A549 (cell line): Measurements from ENCODE around the gene HOXA11. TPM values are rescaled to one million over a fixed set of nuclear protein-coding genes. Genes with fewer than 3 reads are reported as not detected.

ENCODE experiments used
- ATAC-seq, 2 experiments: fragments of 200-7000 bp in 1 of 2; fragments of >200 bp in 1 of 2; cut with Nextera tagmentation in 1 of 2; cut with Tn5 transposase in 1 of 2; 3 replicates each; pipeline versions ENCODE4 v1.8.0 to v1.9.1; 2018 to 2020; ENCODE audit warnings: mild to moderate bottlenecking in 1 of 2, moderate library complexity in 1 of 2
- CTCF ChIA-PET: fragments of 300-600 bp; sonication (Branson Sonifier 250); formaldehyde crosslinking; extraction: SDS; loops from one replicate; lab custom pipeline; 2021; ENCODE audit warnings: antibody characterized with exemption, inconsistent platforms; lab: Yijun Ruan, JAX
- POLR2A ChIA-PET: fragments of 350-600 bp; formaldehyde crosslinking; extraction: SDS; loops from one replicate; lab custom pipeline; 2021; ENCODE audit warnings: antibody characterized with exemption, inconsistent platforms; lab: Yijun Ruan, JAX
- DNase-seq, 2 experiments: peaks; one replicate each; pipeline versions ENCODE4 v3.0.0 to v3.0.0-alpha.2; 2011 to 2016; ENCODE audit warnings: low read depth in 1 of 2, low spot score in 1 of 2
- FAIRE-seq: peaks from 2 replicates; lab custom pipeline; 2011; peaks lifted over from hg19 to GRCh38; lab: Jason Lieb, UNC
- H3K27ac ChIP-seq, 2 experiments: fragments of >200 bp; sonication (Bioruptor Twin); formaldehyde crosslinking; 3 replicates each; pipeline ENCODE4 v1.5.1; 2016 to 2017
- H3K4me1 ChIP-seq: fragments of >200 bp; sonication (Bioruptor Twin); formaldehyde crosslinking; 3 replicates; pipeline ENCODE4 v1.6.1; 2016
- H3K4me2 ChIP-seq: fragments of >200 bp; sonication (Bioruptor Twin); formaldehyde crosslinking; 3 replicates; pipeline ENCODE4 v1.6.1; 2016
- H3K4me3 ChIP-seq: fragments of >200 bp; sonication (Bioruptor Twin); formaldehyde crosslinking; 3 replicates; pipeline ENCODE4 v1.5.1; 2016
- H3K9me3 ChIP-seq: fragments of >200 bp; sonication (Bioruptor Twin); formaldehyde crosslinking; 3 replicates; pipeline ENCODE4 v1.6.1; 2016
- BHLHE40 ChIP-seq: IDR thresholded peaks from 2 replicates; pipeline ENCODE4 v1.6.1; 2012; ENCODE audit warnings: low read depth, low read length, inconsistent platforms
- FOSL2 ChIP-seq, 2 experiments: fragments of 450-650 bp in 1 of 2; fragments of >200 bp in 1 of 2; sonication (Bioruptor Twin) in 1 of 2; formaldehyde crosslinking; IDR thresholded peaks; 2 replicates each; pipeline versions ENCODE4 v1.5.0 to v1.6.1; 2016 to 2020; ENCODE audit warnings: mild to moderate bottlenecking in 1 of 2, moderate library complexity in 1 of 2
- FOXS1 ChIP-seq: fragments of 250-450 bp; sonication (Bioruptor Pico); IDR thresholded peaks from 2 replicates; pipeline ENCODE4 v1.5.0; 2020; ENCODE audit warnings: mild to moderate bottlenecking, moderate library complexity
- HDAC2 ChIP-seq: fragments of 200-600 bp; sonication (generic); IDR thresholded peaks from 2 replicates; pipeline ENCODE4 v1.6.1; 2016
- JUN ChIP-seq, 2 experiments: fragments of >200 bp; sonication (Bioruptor Twin); formaldehyde crosslinking; IDR thresholded peaks; 2 replicates in 1 of 2; 3 replicates in 1 of 2; pipeline ENCODE4 v1.6.1; 2016 to 2017
- KDM1A ChIP-seq: fragments of 200-600 bp; sonication (generic); IDR thresholded peaks from 2 replicates; pipeline ENCODE4 v1.6.1; 2016; ENCODE audit warnings: low read depth, mild to moderate bottlenecking
- NPAS2 ChIP-seq: fragments of 250-450 bp; sonication (Bioruptor Pico); IDR thresholded peaks from 2 replicates; pipeline ENCODE4 v1.8.0; 2022; ENCODE audit warnings: mild to moderate bottlenecking, moderate library complexity, borderline replicate concordance
- NR3C1 ChIP-seq: fragments of >200 bp; sonication (Bioruptor Twin); formaldehyde crosslinking; IDR thresholded peaks from 3 replicates; pipeline ENCODE4 v1.6.1; 2017
- PBX3 ChIP-seq: IDR thresholded peaks from 2 replicates; pipeline ENCODE4 v1.6.1; 2012
- POLR2A ChIP-seq: IDR thresholded peaks from 2 replicates; pipeline ENCODE4 v1.6.1; 2012; ENCODE audit warnings: mild to moderate bottlenecking, low read length
- RAD21 ChIP-seq, 2 experiments: fragments of >200 bp in 1 of 2; sonication (Bioruptor Twin) in 1 of 2; formaldehyde crosslinking in 1 of 2; IDR thresholded peaks in 1 of 2; conservative IDR thresholded peaks in 1 of 2; 2 replicates in 1 of 2; 3 replicates in 1 of 2; pipeline ENCODE4 v1.6.1; 2012 to 2018; ENCODE audit warnings: inconsistent platforms in 1 of 2
- RCOR1 ChIP-seq: fragments of 150-350 bp; IDR thresholded peaks from 2 replicates; pipeline ENCODE4 v1.6.1; 2014; ENCODE audit warnings: antibody characterized with exemption, low read length, low read depth
- SMC3 ChIP-seq: fragments of >200 bp; sonication (Bioruptor Twin); formaldehyde crosslinking; IDR thresholded peaks from 3 replicates; pipeline ENCODE4 v1.6.1; 2018; ENCODE audit warnings: inconsistent platforms
- SREBF2 ChIP-seq: fragments of 450-650 bp; IDR thresholded peaks from 2 replicates; pipeline ENCODE4 v1.6.1; 2014; ENCODE audit warnings: mild to moderate bottlenecking, moderate library complexity
- ZFP36 ChIP-seq: fragments of 450-650 bp; IDR thresholded peaks from 2 replicates; pipeline ENCODE4 v1.6.1; 2014; ENCODE audit warnings: borderline replicate concordance; ENCODE audit not compliant: partially characterized antibody
- ZNF302 ChIP-seq: fragments of 250-450 bp; sonication (Bioruptor Pico); IDR thresholded peaks from 2 replicates; pipeline ENCODE4 v1.9.0; 2021; ENCODE audit warnings: inconsistent platforms, mild to moderate bottlenecking, moderate library complexity
- ZSCAN20 ChIP-seq: fragments of 250-450 bp; sonication (Bioruptor Pico); IDR thresholded peaks from 2 replicates; pipeline ENCODE4 v1.8.0; 2022; ENCODE audit warnings: mild to moderate bottlenecking, moderate library complexity
- WGBS: methylation state at CpG from one replicate; pipeline ENCODE4 v1.1.6; 2017; ENCODE audit errors: missing lambda C conversion rate; 5-methylcytosine and 5-hydroxymethylcytosine counted together
- polyA plus RNA-seq, 4 experiments: library from polyadenylated mRNA; depleted of rRNA in 3 of 4; stranded (reverse); fragments of >200 nt; fragmentation: RNase III in 1 of 4; extraction: RNeasy Plus Mini Kit Qiagen cat#74134 plus additional on column Dnase treatment in 1 of 4; gene quantifications; 2 replicates in 3 of 4; 3 replicates in 1 of 4; pipeline ENCODE4 v1.2.3, GENCODE V29; 2011 to 2017
- TF ChIP-seq, protein P1 (sequence below): fragments of 450-650 bp; IDR thresholded peaks from 2 replicates; pipeline ENCODE4 v1.6.1; 2014; ENCODE audit warnings: antibody characterized with exemption
- TF ChIP-seq, protein P2 (sequence below): fragments of >200 bp; sonication (Bioruptor Twin); formaldehyde crosslinking; IDR thresholded peaks from 3 replicates; pipeline ENCODE4 v1.6.1; 2016
- TF ChIP-seq, protein P3 (sequence below): fragments of >200 bp; sonication (Bioruptor Twin); formaldehyde crosslinking; IDR thresholded peaks from 3 replicates; pipeline ENCODE4 v1.5.1; 2016
- TF ChIP-seq, protein P4 (sequence below): fragments of 200-600 bp; sonication (generic); IDR thresholded peaks from 2 replicates; pipeline ENCODE4 v1.6.1; 2016; ENCODE audit warnings: antibody characterized with exemption, mild to moderate bottlenecking, moderate library complexity

Gene HOXA11
- polyA plus RNA-seq, 2 of the 4 experiments (the other 2 are of a cell fraction): 0.68 to 0.84 TPM

DNA sequence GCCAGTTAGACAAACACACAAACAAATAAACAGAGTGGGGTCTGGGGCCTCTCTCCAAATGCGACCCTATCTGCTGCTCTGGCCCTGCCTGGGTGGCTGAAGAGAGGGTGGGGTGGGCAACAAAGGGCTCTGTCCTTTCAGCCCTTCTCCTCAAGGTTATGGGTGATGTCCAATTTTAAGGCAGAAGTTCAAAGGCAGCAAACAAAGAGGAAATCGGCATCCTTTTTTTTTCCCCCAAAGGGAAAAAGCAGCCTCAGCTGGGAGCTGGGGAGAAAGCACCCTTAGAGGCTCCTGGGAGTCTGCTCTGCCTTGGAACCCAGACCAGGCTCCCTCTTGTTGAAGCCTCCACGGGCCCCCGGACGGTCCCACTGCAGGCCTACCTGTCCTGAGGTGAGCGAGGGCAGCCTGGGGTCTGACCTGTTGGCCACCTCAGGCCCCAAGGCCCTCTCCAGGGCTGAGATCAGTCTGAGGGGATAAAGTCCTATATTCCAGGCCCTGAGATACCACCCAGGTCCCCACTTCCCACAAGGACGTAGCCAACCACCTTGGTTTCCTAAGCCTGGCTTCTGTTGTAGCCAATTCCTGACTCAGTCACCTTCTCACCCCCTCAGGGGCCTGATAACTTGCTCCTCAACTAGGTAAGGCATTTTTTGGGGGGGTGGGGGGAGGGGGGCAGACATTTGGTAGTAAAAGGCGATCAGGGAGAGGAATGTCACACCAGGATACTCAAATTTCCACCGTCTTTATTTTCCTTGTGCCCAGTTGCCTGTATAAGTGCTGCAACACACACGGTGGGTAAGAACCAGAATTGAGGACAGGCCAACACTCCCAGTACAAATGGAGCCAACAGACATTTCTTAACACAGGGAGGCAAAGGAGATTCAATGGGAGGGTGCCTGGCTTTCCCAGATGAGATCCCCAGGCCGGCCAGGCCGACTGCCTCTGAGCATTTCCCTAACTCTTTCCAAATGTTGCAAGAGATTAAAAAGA is 4.3 kb downstream of the HOXA11 start (continued):
- TF ChIP-seq, protein P1, sequence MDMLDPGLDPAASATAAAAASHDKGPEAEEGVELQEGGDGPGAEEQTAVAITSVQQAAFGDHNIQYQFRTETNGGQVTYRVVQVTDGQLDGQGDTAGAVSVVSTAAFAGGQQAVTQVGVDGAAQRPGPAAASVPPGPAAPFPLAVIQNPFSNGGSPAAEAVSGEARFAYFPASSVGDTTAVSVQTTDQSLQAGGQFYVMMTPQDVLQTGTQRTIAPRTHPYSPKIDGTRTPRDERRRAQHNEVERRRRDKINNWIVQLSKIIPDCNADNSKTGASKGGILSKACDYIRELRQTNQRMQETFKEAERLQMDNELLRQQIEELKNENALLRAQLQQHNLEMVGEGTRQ: no peak

GRCh38 chr7:27179503-27180430 is 5.3 kb downstream of the HOXA11 start:
- H3K4me2 ChIP-seq: peak overlapping the region; percentile 96
- CTCF ChIA-PET: interaction anchor here (0.6 to 3.4 kb wide), 43 partner anchors 9 to 1292 kb away, joined by 3 to 33 read pairs (median 4); partner anchors contain the start of genes HOXA13, HOXA3, HOXA5 and HOXA7
- FAIRE-seq: no peak
- ATAC-seq: peak; percentile 85 to 94
- TF ChIP-seq BHLHE40 (no peak), ZSCAN20 (CRISPR knock-in tag) (no peak), FOXS1 (CRISPR knock-in tag) (0 out of 2 replicates have a peak, but pooled peaks have one; percentile 28), POLR2A (peak; percentile 31; the same call in 1 of the 2 replicates), PBX3 (no peak), SMC3 (peak; percentile 54; the same call in 2 of the 3 replicates), HDAC2 (no peak), ZFP36 (no peak), RCOR1 (no peak), NPAS2 (no peak), RAD21 (conservative IDR thresholded peaks at IDR 0.05 in 1 of 2, IDR thresholded peaks at IDR 0.05 in 1 of 2) (peak; percentile 10 to 36; a peak in 1 of 5 replicates), FOSL2 (IDR thresholded peaks at IDR 0.05) (no peak), FOSL2 (CRISPR knock-in tag; IDR thresholded peaks at IDR 0.05) (no peak), KDM1A (no peak), SREBF2 (no peak), ZNF302 (CRISPR knock-in tag) (no peak), NR3C1 (no peak), JUN (IDR thresholded peaks at IDR 0.05) (peak in 1 of 2 experiments; percentile 42; a peak in 1 of 5 replicates)
- TF ChIP-seq, protein P2, sequence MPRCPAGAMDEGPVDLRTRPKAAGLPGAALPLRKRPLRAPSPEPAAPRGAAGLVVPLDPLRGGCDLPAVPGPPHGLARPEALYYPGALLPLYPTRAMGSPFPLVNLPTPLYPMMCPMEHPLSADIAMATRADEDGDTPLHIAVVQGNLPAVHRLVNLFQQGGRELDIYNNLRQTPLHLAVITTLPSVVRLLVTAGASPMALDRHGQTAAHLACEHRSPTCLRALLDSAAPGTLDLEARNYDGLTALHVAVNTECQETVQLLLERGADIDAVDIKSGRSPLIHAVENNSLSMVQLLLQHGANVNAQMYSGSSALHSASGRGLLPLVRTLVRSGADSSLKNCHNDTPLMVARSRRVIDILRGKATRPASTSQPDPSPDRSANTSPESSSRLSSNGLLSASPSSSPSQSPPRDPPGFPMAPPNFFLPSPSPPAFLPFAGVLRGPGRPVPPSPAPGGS: 0 out of 3 replicates have a peak, but pooled peaks have one; percentile 32
- TF ChIP-seq, protein P3, sequence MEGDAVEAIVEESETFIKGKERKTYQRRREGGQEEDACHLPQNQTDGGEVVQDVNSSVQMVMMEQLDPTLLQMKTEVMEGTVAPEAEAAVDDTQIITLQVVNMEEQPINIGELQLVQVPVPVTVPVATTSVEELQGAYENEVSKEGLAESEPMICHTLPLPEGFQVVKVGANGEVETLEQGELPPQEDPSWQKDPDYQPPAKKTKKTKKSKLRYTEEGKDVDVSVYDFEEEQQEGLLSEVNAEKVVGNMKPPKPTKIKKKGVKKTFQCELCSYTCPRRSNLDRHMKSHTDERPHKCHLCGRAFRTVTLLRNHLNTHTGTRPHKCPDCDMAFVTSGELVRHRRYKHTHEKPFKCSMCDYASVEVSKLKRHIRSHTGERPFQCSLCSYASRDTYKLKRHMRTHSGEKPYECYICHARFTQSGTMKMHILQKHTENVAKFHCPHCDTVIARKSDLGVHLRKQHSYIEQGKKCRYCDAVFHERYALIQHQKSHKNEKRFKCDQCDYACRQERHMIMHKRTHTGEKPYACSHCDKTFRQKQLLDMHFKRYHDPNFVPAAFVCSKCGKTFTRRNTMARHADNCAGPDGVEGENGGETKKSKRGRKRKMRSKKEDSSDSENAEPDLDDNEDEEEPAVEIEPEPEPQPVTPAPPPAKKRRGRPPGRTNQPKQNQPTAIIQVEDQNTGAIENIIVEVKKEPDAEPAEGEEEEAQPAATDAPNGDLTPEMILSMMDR: peak; percentile 84
- TF ChIP-seq, protein P4, sequence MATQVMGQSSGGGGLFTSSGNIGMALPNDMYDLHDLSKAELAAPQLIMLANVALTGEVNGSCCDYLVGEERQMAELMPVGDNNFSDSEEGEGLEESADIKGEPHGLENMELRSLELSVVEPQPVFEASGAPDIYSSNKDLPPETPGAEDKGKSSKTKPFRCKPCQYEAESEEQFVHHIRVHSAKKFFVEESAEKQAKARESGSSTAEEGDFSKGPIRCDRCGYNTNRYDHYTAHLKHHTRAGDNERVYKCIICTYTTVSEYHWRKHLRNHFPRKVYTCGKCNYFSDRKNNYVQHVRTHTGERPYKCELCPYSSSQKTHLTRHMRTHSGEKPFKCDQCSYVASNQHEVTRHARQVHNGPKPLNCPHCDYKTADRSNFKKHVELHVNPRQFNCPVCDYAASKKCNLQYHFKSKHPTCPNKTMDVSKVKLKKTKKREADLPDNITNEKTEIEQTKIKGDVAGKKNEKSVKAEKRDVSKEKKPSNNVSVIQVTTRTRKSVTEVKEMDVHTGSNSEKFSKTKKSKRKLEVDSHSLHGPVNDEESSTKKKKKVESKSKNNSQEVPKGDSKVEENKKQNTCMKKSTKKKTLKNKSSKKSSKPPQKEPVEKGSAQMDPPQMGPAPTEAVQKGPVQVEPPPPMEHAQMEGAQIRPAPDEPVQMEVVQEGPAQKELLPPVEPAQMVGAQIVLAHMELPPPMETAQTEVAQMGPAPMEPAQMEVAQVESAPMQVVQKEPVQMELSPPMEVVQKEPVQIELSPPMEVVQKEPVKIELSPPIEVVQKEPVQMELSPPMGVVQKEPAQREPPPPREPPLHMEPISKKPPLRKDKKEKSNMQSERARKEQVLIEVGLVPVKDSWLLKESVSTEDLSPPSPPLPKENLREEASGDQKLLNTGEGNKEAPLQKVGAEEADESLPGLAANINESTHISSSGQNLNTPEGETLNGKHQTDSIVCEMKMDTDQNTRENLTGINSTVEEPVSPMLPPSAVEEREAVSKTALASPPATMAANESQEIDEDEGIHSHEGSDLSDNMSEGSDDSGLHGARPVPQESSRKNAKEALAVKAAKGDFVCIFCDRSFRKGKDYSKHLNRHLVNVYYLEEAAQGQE: no peak
- TF ChIP-seq, all 56 proteins: peak for 7
- POLR2A ChIA-PET: interaction anchor here (1.0 to 1.5 kb wide), 3 partner anchors 23 to 560 kb away, joined by 3 read pairs; partner anchors contain the start of genes HOXA7 and TAX1BP1
- Histone ChIP-seq H3K9me3 (no peaks in the 10 kb centered on the region), H3K4me3 (peak overlapping the region; percentile 56), H3K27ac (peak overlapping the region; percentile 84 to 87), H3K4me1 (peaks cover 21% of the 10 kb centered on the region)
- DNase-seq: peak; percentile 85 to 95
- 30% methylated on average over 53 of the region's 56 CpGs for WGBS
